NB4 (cell line): ENCODE results near the gene ANKS1A.
"Not testable (repeated sequence)": the region's sequence is repeated elsewhere in the genome, so short reads cannot be mapped to it uniquely, and the experiment has no call there.

Experiments
- POLR2A ChIP-seq: IDR thresholded peaks from 2 replicates; pipeline ENCODE4 v1.6.1; 2011; ENCODE audit warnings: mild to moderate bottlenecking; ENCODE audit not compliant: insufficient read length; ENCODE audit errors: extremely low read depth
- TF ChIP-seq, protein P1 (sequence below): IDR thresholded peaks from one replicate; pipeline ENCODE4 v1.5.1; 2012; ENCODE audit warnings: low read depth, low read length

DNA sequence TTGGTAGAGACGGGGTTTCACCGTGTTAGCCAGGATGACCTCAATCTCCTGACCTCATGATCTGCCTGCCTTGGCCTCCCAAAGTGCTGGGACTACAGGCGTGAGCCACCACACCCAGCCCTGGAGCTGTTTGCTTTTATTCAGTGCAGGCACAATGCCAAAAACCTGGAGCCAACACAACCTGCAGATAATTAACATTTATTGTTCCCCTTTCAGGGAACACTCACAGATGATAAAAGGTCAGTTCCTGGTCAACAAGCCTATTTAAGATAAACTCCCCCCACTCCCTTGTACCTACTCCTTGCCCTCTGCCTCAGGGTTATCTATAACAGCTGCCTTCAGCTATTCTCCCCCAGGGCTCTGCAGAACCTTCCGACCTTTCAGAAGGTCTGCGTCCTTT, 218.7 kb downstream of the ANKS1A start:
- TF ChIP-seq, protein P1, sequence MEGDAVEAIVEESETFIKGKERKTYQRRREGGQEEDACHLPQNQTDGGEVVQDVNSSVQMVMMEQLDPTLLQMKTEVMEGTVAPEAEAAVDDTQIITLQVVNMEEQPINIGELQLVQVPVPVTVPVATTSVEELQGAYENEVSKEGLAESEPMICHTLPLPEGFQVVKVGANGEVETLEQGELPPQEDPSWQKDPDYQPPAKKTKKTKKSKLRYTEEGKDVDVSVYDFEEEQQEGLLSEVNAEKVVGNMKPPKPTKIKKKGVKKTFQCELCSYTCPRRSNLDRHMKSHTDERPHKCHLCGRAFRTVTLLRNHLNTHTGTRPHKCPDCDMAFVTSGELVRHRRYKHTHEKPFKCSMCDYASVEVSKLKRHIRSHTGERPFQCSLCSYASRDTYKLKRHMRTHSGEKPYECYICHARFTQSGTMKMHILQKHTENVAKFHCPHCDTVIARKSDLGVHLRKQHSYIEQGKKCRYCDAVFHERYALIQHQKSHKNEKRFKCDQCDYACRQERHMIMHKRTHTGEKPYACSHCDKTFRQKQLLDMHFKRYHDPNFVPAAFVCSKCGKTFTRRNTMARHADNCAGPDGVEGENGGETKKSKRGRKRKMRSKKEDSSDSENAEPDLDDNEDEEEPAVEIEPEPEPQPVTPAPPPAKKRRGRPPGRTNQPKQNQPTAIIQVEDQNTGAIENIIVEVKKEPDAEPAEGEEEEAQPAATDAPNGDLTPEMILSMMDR: not testable (repeated sequence)
- not testable (repeated sequence) for TF ChIP-seq POLR2A
